GM12872 (cell line): ENCODE data around the gene TMEM214.

Source experiments
- TF ChIP-seq, protein P1 (sequence below): IDR thresholded peaks from 3 replicates; pipeline ENCODE4 v1.5.1; 2011; ENCODE audit warnings: low read depth, mild to moderate bottlenecking, low read length, moderate library complexity; ENCODE audit not compliant: insufficient read depth

The TMEM214 gene

DNA sequence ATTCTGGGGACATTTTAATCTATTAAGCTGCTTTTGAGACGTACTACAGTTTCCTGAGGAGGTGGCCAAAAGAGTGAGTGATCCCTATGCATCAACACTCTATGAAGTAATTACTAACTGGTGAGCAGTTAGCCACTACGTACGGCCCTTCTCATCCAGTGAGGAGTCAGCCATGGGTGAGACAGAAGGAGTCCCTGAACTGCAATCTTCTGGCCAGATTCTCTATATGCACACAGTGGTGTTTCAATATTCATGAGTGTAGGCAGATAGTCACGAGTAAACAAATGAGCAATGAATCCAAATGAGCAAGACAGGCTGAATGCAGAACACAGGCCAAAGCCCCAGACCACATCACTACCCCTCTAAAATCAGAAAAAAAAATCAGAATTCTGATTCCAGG lies 29.8 kb upstream of the TMEM214 start:
- TF ChIP-seq, protein P1, sequence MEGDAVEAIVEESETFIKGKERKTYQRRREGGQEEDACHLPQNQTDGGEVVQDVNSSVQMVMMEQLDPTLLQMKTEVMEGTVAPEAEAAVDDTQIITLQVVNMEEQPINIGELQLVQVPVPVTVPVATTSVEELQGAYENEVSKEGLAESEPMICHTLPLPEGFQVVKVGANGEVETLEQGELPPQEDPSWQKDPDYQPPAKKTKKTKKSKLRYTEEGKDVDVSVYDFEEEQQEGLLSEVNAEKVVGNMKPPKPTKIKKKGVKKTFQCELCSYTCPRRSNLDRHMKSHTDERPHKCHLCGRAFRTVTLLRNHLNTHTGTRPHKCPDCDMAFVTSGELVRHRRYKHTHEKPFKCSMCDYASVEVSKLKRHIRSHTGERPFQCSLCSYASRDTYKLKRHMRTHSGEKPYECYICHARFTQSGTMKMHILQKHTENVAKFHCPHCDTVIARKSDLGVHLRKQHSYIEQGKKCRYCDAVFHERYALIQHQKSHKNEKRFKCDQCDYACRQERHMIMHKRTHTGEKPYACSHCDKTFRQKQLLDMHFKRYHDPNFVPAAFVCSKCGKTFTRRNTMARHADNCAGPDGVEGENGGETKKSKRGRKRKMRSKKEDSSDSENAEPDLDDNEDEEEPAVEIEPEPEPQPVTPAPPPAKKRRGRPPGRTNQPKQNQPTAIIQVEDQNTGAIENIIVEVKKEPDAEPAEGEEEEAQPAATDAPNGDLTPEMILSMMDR: no peak

DNA sequence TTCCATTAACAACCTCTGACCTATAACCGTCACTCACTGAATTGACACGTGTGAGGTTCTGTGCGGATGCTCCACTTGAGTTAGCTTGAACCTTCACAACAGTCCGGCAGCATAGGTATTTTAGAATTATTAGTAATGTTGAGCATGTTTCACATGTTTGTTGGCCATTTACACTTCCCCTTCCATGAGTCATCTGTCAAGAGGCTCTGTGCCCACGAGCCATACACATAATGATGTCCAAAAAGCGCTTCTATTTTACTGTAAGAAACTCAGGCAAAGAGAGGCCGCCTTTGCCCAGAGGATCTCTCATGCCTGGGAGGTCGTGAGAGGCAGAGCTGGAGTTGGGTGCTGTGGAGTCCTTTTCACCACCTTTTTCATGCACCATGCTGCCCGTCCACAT lies 28.9 kb upstream of the TMEM214 start:
- TF ChIP-seq, protein P1: no peak

DNA sequence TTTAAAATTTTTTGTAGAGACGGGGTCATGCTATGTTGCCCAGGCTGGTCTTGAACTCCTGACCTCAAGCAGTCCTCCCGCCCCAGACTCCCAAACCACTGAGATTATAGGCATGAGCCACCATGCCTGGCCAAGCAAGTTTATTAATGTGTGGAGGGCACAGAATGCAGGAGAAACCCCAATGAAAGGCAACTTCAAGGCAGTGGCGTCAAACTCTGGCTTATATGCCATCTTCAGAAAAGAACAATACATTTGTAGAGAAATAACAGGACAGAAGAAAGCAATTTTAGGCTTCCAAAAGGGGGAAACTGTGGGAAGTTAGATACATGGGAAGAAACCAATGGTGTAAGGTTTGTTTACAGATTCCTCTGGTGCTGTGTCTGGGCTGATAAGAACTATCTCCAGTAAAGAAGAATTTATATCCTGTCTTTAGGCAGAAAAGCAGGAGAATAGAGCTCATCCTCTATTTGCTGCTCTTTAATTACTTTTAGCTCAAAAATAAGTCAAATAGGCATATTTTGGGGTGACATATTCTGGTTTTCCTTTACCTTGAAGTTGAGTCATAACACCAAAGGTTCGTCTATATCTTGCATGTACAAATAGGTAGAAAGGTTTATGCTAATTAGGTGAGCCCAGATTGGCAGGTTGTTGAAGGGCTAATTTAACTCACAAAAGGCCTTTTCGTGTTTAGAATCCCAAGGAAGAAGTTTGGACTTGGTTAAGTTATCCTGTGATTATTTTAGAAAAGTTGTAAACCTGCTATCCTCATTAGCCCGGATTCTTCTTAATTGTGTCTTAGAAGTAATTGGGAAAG lies 26.0 kb upstream of the TMEM214 start:
- TF ChIP-seq, protein P1: no peak

DNA sequence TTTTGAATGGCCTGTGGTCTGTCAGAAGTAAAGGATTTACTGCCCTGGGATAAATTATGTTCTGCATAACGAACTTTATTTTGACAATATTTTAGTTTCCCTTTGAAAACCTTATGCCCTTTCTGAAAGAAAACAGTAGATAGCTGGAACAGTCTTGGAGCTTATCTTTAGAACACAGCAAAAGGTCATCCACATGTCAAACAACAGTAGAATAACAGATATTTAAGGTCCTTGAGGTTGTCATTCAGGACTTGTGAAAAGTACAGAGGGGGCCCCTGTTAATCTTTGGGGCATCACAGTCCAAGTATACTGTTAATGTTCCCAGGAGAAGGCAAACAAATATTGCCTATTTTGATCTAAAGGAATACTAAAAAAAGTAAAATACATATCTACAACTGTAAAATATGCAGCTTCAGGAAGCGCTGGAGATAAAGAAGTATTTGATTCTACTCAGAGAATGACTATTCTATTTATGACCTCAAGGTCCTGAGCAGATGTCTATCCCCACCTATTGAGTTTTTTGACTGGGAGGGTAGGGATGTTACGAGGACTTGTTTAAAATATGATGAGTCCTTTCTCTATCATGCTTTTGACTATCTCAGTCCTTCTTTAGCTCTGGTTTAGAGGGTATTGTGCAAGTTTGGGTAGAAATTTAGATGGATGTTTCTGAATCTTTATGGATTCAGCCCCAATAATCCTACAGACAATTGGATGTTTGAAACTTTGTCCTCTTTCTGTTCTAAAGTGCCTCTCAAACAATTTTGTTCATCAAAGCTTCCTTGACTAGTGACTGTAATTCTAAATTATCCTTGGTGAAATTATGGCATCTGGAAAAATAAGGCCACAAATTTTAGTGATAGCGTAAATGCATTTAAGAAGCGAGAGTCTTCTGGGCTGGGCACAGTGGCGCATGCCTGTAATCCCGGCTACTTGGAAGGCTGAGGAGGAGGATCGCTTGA lies 25.1 kb upstream of the TMEM214 start:
- TF ChIP-seq, protein P1: no peak

DNA sequence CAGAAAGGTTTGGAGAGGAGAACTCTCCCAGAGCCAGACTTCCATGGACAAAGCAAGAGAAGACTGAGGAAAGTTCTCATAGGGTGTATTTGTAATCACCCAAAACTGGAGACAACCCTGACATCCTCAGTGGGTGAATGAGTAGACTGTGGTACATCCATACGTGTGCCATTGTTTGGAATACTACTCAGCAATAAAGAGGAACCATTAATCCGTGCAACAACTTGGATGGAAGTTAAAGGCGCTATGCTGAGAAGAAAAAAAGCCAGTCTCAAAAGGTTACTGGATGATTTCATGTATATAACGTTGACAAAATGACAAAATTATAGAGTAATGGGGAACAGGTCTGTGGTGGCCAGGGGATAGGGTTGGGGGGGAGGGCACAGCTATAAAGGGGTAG lies 24.1 kb upstream of the TMEM214 start:
- TF ChIP-seq, protein P1: no peak

DNA sequence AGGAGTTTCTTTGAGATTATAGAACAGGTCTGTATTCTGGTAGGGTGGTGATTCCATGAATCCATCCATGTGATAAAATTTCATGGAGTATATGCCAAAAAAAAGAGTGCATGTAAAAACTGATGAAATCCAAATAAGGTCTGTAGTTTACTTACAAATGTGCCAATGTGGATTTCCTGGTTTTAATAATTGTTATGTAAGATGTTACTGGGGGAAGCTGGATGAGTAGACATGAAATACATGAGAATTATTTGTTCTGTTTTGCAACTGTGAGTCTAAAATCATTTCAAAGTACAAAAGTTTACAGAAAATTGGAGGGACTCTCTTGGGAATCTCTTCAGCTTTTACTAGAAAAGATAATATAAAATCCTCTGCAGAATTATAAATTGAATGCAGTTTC lies 23.7 kb upstream of the TMEM214 start:
- TF ChIP-seq, protein P1: no peak

DNA sequence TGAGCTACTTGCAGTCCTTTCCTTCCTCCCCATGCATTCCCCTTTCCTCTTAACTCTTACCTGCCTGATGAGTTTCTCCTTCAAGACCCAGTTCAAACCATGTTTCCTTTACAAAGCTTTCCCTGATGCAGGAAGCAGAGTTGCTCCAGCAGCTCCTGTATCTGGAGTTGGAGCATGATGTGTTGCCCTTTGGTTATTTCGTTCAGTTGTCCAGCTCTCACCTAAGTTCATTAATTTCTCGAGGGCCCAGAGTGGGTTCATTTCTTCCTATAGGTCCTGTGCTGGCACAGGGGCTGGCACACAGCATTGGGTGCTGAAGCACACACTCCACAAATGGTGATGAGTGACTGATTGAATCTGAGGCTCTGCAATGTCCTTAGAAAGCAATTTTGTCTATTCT lies 23.0 kb upstream of the TMEM214 start:
- TF ChIP-seq, protein P1: no peak
